ENCODE measurements around the gene CFDP1.
"Not testable (repeated sequence)": the region's sequence is repeated elsewhere in the genome, so short reads cannot be mapped to it uniquely, and the experiment has no call there.

The CFDP1 gene

DNA sequence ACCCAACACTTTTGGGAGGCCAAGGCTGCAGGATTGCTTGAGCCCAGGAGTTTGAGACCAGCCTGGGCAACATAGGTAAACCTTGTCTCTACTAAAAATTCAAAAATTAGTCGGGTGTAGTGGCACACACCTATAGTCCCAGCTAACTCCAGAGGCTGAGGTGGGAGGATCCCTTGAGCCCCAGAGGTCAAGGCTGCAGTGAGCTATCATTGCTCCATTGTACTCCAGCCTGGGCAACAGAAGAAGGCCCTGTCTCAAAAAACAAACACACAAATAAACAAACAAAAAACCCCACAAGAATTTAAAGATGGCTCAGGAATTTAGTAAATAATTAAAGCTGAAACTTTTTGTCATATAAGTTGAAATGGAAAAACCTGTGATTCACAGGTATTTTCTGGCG is 33.5 kb upstream of the CFDP1 start:
- no peaks in the 10 kb centered on the region for H3K27me3 ChIP-seq (ENCODE audit: insufficient read depth, low read length)
- no peaks in the 10 kb centered on the region for H3K36me3 ChIP-seq (ENCODE audit: insufficient read depth, low read length)
- H3K4me3 ChIP-seq (ENCODE audit: low read length), result no peak overlapping the region
- peaks cover 9% of the 10 kb centered on the region for H3K4me1 ChIP-seq (ENCODE audit: insufficient read depth, low read length)
- no peak overlapping the region for H2AFZ ChIP-seq (ENCODE audit: low read depth, low read length)
- no peaks in the 10 kb centered on the region for H3K9me3 ChIP-seq (ENCODE audit: low read length)

GRCh38 chr16:75464122-75464918 is 31.0 kb upstream of the CFDP1 start, which contains the start of gene TMEM170A:
Gene TMEM170A, minus strand, starts transcription at chr16:75464689. Its CDS starts 89 bp downstream, at chr16:75464600.
- Histone ChIP-seq H3K9me3 (ENCODE audit: low read length) (no peaks in the 10 kb centered on the region), H3K4me1 (ENCODE audit: insufficient read depth, low read length) (peaks cover 9% of the 10 kb centered on the region), H2AFZ (ENCODE audit: low read depth, low read length) (peak within 1 kb of the TSS; percentile 81), H3K36me3 (ENCODE audit: insufficient read depth, low read length) (peaks cover 7% of the 10 kb centered on the region), H3K4me3 (ENCODE audit: low read length) (peak within 1 kb of the TSS; percentile 88), H3K27me3 (ENCODE audit: insufficient read depth, low read length) (no peaks in the 10 kb centered on the region)

DNA sequence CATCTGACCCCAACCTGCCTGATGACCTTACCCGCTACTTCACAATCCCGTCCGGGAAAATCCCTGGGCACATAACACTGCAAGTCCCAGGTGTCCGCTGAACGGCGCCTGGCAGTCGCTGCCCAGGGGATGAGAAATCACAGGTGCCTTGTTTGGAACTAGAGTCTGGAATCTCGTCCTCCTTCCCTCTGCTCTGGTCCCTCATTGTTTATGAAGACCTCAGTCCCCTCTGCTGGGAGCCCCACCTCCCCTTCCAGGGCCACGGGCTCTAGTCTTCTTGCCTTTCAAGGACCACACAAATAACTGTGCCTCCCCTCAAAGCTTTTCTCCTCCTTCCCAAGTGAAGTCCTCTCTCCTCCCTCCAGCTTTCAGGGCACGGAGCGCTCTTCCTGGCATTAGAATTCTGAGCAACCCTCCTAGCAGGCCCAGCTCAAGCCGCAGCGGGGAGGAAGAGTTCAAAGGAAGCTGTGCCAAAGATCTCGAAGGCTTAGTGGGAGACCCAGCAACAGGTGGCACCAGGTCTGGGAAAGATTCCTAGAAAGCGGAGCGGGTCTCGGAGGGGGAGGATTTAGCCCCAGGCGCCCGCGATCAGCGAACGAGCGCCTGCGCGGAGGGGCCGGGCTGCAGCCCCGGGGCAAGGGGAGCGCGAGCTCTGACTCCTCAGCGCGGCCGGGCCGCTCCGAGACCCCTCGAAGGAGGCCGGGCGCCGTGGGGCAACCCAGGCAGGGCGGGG is 30.3 kb upstream of the CFDP1 start:
- H3K4me1 ChIP-seq (ENCODE audit: insufficient read depth, low read length); H3K9me3 ChIP-seq (ENCODE audit: low read length); H3K36me3 ChIP-seq (ENCODE audit: insufficient read depth, low read length); H3K27me3 ChIP-seq (ENCODE audit: insufficient read depth, low read length): not testable (repeated sequence)
- H3K4me3 ChIP-seq (ENCODE audit: low read length), result peak overlapping the region; percentile 88
- peak overlapping the region; percentile 81 for H2AFZ ChIP-seq (ENCODE audit: low read depth, low read length)

- peaks cover 9% of the 10 kb centered on the region for H3K4me1 ChIP-seq (ENCODE audit: insufficient read depth, low read length)
- no peaks in the 10 kb centered on the region for H3K9me3 ChIP-seq (ENCODE audit: low read length)
- no peak overlapping the region for H2AFZ ChIP-seq (ENCODE audit: low read depth, low read length)
- no peaks in the 10 kb centered on the region for H3K27me3 ChIP-seq (ENCODE audit: insufficient read depth, low read length)
- peaks cover 7% of the 10 kb centered on the region for H3K36me3 ChIP-seq (ENCODE audit: insufficient read depth, low read length)
- peak overlapping the region; percentile 88 for H3K4me3 ChIP-seq (ENCODE audit: low read length)
Observed at GRCh38 chr16:75462806-75463205, 29.5 kb upstream of the CFDP1 start.

DNA sequence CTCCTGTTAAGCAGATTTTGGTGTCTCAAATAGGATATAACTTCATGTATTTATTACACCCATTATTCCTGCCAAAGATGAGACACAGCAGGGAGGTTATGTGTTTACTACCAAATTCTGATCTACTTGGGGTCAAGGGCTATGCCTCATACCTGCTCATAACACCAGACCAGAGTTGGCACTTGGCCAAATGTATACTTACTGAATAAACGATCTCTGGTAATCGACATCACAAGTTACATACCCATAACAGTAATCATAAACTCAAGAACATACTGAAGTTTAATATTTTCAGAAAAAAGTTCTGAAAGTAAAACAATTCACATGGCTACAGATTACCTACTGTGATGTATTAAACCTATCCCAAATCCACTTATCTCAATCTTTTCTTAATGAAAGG is 28.3 kb upstream of the CFDP1 start:
- no peaks in the 10 kb centered on the region for H3K9me3 ChIP-seq (ENCODE audit: low read length)
- peaks cover 9% of the 10 kb centered on the region for H3K4me1 ChIP-seq (ENCODE audit: insufficient read depth, low read length)
- H2AFZ ChIP-seq (ENCODE audit: low read depth, low read length), result no peak overlapping the region
- H3K27me3 ChIP-seq (ENCODE audit: insufficient read depth, low read length), result no peaks in the 10 kb centered on the region
- peaks cover 9% of the 10 kb centered on the region for H3K36me3 ChIP-seq (ENCODE audit: insufficient read depth, low read length)
- H3K4me3 ChIP-seq (ENCODE audit: low read length), result no peak overlapping the region

DNA sequence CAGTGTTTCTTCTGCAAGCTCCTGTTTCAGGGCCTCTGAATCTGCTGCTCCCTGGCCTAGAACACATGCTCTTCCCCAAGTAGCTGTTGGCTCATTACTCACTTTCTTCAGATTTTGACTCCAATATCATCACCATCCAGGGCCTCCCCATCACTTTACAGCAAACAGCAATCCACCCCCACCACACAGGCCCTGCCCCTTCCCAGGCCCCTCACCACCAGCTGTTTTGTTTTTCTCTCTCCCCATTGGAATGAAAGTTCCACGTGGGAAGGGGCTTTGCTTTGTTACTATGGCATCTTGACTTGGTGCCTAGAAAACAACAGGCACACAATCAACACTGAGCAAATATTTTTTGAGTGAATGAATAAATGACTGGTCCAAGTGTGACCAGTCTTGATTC is 27.1 kb upstream of the CFDP1 start:
- H3K36me3 ChIP-seq (ENCODE audit: insufficient read depth, low read length), result peaks cover 9% of the 10 kb centered on the region
- no peaks in the 10 kb centered on the region for H3K27me3 ChIP-seq (ENCODE audit: insufficient read depth, low read length)
- no peak overlapping the region for H3K4me3 ChIP-seq (ENCODE audit: low read length)
- H3K9me3 ChIP-seq (ENCODE audit: low read length), result no peaks in the 10 kb centered on the region
- no peak overlapping the region for H2AFZ ChIP-seq (ENCODE audit: low read depth, low read length)
- H3K4me1 ChIP-seq (ENCODE audit: insufficient read depth, low read length), result peaks cover 11% of the 10 kb centered on the region

GRCh38 chr16:75459691-75460090 is 26.4 kb upstream of the CFDP1 start:
- H3K4me1 ChIP-seq (ENCODE audit: insufficient read depth, low read length), result peaks cover 11% of the 10 kb centered on the region
- H3K36me3 ChIP-seq (ENCODE audit: insufficient read depth, low read length), result peaks cover 9% of the 10 kb centered on the region
- no peaks in the 10 kb centered on the region for H3K9me3 ChIP-seq (ENCODE audit: low read length)
- no peak overlapping the region for H3K4me3 ChIP-seq (ENCODE audit: low read length)
- no peaks in the 10 kb centered on the region for H3K27me3 ChIP-seq (ENCODE audit: insufficient read depth, low read length)
- no peak overlapping the region for H2AFZ ChIP-seq (ENCODE audit: low read depth, low read length)

GRCh38 chr16:75458439-75458838 is 25.1 kb upstream of the CFDP1 start:
- Histone ChIP-seq H3K36me3 (ENCODE audit: insufficient read depth, low read length) (peaks cover 9% of the 10 kb centered on the region), H3K4me1 (ENCODE audit: insufficient read depth, low read length) (peaks cover 14% of the 10 kb centered on the region), H3K27me3 (ENCODE audit: insufficient read depth, low read length) (no peaks in the 10 kb centered on the region), H3K4me3 (ENCODE audit: low read length) (no peak overlapping the region), H2AFZ (ENCODE audit: low read depth, low read length) (no peak overlapping the region), H3K9me3 (ENCODE audit: low read length) (no peaks in the 10 kb centered on the region)

DNA sequence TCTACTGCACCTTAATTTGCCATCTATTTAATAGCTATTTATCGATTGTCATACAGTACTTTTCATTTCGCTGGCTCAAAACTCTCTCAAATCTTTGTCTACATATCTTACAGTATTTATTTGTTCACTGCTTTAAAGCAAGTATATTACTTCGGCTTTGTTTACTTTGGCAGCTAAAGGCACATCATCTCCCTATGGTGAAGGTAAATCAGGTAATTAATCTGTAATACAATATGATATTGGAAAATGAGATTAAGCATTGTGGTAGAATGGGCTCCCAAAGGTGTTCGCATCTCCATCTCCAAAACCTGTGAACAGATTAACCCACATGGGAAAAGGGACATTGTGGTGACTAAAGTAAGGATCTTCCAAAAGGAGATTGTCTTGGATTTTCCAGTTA is 24.7 kb upstream of the CFDP1 start:
- H3K4me3 ChIP-seq (ENCODE audit: low read length), result no peak overlapping the region
- H3K9me3 ChIP-seq (ENCODE audit: low read length), result no peaks in the 10 kb centered on the region
- peaks cover 9% of the 10 kb centered on the region for H3K36me3 ChIP-seq (ENCODE audit: insufficient read depth, low read length)
- no peaks in the 10 kb centered on the region for H3K27me3 ChIP-seq (ENCODE audit: insufficient read depth, low read length)
- peaks cover 13% of the 10 kb centered on the region for H3K4me1 ChIP-seq (ENCODE audit: insufficient read depth, low read length)
- H2AFZ ChIP-seq (ENCODE audit: low read depth, low read length), result no peak overlapping the region

DNA sequence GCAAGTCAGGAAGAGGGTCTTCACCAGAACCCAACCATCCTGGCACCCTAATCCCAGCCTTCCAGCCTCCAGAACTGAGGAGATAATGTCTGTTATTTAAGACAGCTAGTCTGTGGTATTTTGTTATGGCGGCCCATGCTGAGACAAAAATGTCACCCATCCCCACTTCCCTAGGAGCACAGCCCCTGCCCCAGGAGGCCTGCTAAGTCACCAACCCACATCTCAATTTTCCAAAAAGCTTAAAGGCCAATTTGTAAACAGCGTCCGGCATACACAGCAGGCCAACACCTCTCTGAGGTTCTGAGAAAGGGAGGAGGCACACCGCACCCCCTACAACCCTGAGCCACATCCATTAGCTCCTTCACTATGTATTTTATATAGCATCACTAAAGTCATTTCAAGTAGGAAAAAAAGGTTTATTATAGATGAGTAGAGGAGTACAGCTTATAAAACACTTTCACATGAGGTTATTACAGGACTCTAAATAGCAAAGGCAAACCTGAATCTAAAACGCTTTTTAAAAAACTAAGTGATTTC is 24.2 kb upstream of the CFDP1 start:
- Histone ChIP-seq H3K9me3 (ENCODE audit: low read length) (no peaks in the 10 kb centered on the region), H3K4me3 (ENCODE audit: low read length) (no peak overlapping the region), H3K4me1 (ENCODE audit: insufficient read depth, low read length) (peaks cover 9% of the 10 kb centered on the region)

DNA sequence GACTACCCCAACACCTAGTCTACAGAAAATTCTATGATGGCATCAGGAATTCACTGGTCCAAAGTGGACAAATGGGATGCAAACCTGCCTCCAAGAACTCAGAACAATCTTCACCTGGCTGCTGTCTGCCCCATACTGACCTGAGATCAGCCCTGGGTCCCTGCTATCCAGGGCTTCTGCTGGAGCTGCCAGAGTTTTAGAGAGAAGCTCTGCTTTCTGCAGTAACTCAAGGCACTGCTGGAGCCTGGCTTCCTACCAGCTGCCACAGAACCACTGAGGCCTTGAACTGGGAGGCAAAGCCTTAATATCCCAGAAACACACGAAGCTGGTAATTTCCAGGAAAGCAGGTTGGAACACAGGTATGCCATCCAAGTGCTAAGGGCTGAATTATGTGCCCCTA is 23.7 kb upstream of the CFDP1 start:
- H3K27me3 ChIP-seq (ENCODE audit: insufficient read depth, low read length), result no peaks in the 10 kb centered on the region
- H3K4me3 ChIP-seq (ENCODE audit: low read length), result no peak overlapping the region
- no peaks in the 10 kb centered on the region for H3K9me3 ChIP-seq (ENCODE audit: low read length)
- peaks cover 5% of the 10 kb centered on the region for H3K4me1 ChIP-seq (ENCODE audit: insufficient read depth, low read length)
- no peak overlapping the region for H2AFZ ChIP-seq (ENCODE audit: low read depth, low read length)
- peaks cover 12% of the 10 kb centered on the region for H3K36me3 ChIP-seq (ENCODE audit: insufficient read depth, low read length)

More for the DNA sequence above, 24.2 kb upstream of the CFDP1 start:
- Histone ChIP-seq H3K27me3 (ENCODE audit: insufficient read depth, low read length) (no peaks in the 10 kb centered on the region), H2AFZ (ENCODE audit: low read depth, low read length) (no peak overlapping the region), H3K36me3 (ENCODE audit: insufficient read depth, low read length) (peaks cover 10% of the 10 kb centered on the region)

DNA sequence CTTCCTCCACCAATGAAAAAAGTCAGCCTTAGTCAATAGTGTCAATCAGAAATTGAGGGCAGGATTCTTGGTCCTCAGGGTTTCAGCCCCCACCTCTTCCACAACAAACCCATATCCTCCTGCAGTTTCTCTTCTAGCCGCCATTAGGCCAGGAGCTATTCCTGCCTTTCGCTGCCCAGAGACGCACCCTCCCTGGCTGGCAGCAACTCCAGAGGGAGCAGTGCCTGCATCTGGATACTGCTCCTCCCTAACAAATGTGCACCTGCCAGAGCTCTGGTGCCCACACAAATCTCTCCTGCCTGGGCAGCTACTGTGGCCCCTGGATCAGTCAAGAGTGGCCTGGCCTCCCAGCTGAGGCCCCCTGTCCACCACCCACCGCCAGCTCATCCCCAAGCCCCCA is 23.2 kb upstream of the CFDP1 start:
- peaks cover 13% of the 10 kb centered on the region for H3K36me3 ChIP-seq (ENCODE audit: insufficient read depth, low read length)
- H3K27me3 ChIP-seq (ENCODE audit: insufficient read depth, low read length); H3K9me3 ChIP-seq (ENCODE audit: low read length); H2AFZ ChIP-seq (ENCODE audit: low read depth, low read length); H3K4me3 ChIP-seq (ENCODE audit: low read length); H3K4me1 ChIP-seq (ENCODE audit: insufficient read depth, low read length): not testable (repeated sequence)

GRCh38 chr16:75455677-75456076 is 22.4 kb upstream of the CFDP1 start:
- Histone ChIP-seq H3K4me1 (ENCODE audit: insufficient read depth, low read length) (peaks cover 5% of the 10 kb centered on the region), H3K27me3 (ENCODE audit: insufficient read depth, low read length) (no peaks in the 10 kb centered on the region), H3K36me3 (ENCODE audit: insufficient read depth, low read length) (peaks cover 16% of the 10 kb centered on the region), H3K4me3 (ENCODE audit: low read length) (no peak overlapping the region), H3K9me3 (ENCODE audit: low read length) (peaks cover 4% of the 10 kb centered on the region), H2AFZ (ENCODE audit: low read depth, low read length) (no peak overlapping the region)
